HG02763 (cell line): ENCODE results near the gene SEC61G.

Experiments
- ATAC-seq: cut with Tn5 transposase; IDR thresholded peaks from one replicate; pipeline ENCODE4 v1.9.1; 2021; ENCODE audit warnings: mild to moderate bottlenecking, moderate library complexity; ENCODE audit not compliant: unreplicated experiment

SEC61G gene

GRCh38 chr7:54769203-54769602, 10.2 kb upstream of the SEC61G start:
- no peak for ATAC-seq

GRCh38 chr7:54764861-54765260, 5.8 kb upstream of the SEC61G start:
- ATAC-seq: no peak

GRCh38 chr7:54757711-54758110, 1.3 kb downstream of the SEC61G start:
- ATAC-seq: no peak

- ATAC-seq: no peak
Measured at GRCh38 chr7:54749200-54749599, 9.8 kb downstream of the SEC61G start.

GRCh38 chr7:54747234-54747633, 11.8 kb downstream of the SEC61G start:
- no peak for ATAC-seq

GRCh38 chr7:54743580-54743979, 15.4 kb downstream of the SEC61G start:
- ATAC-seq: no peak

- ATAC-seq: no peak
Measured at GRCh38 chr7:54738737-54739136, 20.3 kb downstream of the SEC61G start.

- no peak for ATAC-seq
Measured at GRCh38 chr7:54729107-54729506, 29.9 kb downstream of the SEC61G start.

GRCh38 chr7:54728411-54728810, 30.6 kb downstream of the SEC61G start:
- ATAC-seq: no peak

GRCh38 chr7:54725255-54725654, 33.8 kb downstream of the SEC61G start:
- no peak for ATAC-seq

- no peak for ATAC-seq
Measured at GRCh38 chr7:54722502-54722901, 36.5 kb downstream of the SEC61G start.

- no peak for ATAC-seq
Measured at GRCh38 chr7:54722026-54722425, 37.0 kb downstream of the SEC61G start.

GRCh38 chr7:54719974-54720373, 39.0 kb downstream of the SEC61G start:
- no peak for ATAC-seq

GRCh38 chr7:54719425-54719824, 39.6 kb downstream of the SEC61G start:
- ATAC-seq: no peak

GRCh38 chr7:54712820-54713219, 46.2 kb downstream of the SEC61G start:
- no peak for ATAC-seq

- ATAC-seq: no peak
Measured at GRCh38 chr7:54711900-54712595, 47.0 kb downstream of the SEC61G start.

- ATAC-seq: no peak
Measured at GRCh38 chr7:54709283-54709682, 49.7 kb downstream of the SEC61G start.

GRCh38 chr7:54705436-54705835, 53.6 kb downstream of the SEC61G start:
- no peak for ATAC-seq

GRCh38 chr7:54704851-54705250, 54.2 kb downstream of the SEC61G start:
- no peak for ATAC-seq
